Spinal cord (tissue), 10 donors: ENCODE results near the gene SGK2. TPM values are rescaled to one million over a fixed set of nuclear protein-coding genes. Genes with fewer than 3 reads are reported as not detected.

ENCODE experiments used
- DNase-seq, 6 donors: peaks; one replicate each; pipeline versions ENCODE4 v3.0.0 to v3.0.0-alpha.2; 2013 to 2015; ENCODE audit warnings: low spot score in 6 of 6, low read depth in 4 of 6
- H3K27ac ChIP-seq: one replicate; pipeline ENCODE4 v1.5.1; 2013; ENCODE audit warnings: low read depth, low read length, control low read depth
- H3K27me3 ChIP-seq: one replicate; pipeline ENCODE4 v1.6.1; 2013; ENCODE audit warnings: low read length; ENCODE audit not compliant: control insufficient read depth, insufficient read depth
- H3K36me3 ChIP-seq: one replicate; pipeline ENCODE4 v1.6.1; 2013; ENCODE audit warnings: low read length; ENCODE audit not compliant: control insufficient read depth, insufficient read depth
- H3K4me1 ChIP-seq: one replicate; pipeline ENCODE4 v1.6.1; 2013; ENCODE audit warnings: low read length; ENCODE audit not compliant: control insufficient read depth, insufficient read depth
- H3K4me3 ChIP-seq: one replicate; pipeline ENCODE4 v1.5.1; 2013; ENCODE audit warnings: low read depth, low read length, control low read depth
- H3K9me3 ChIP-seq: one replicate; pipeline ENCODE4 v1.6.1; 2013; ENCODE audit warnings: low read length; ENCODE audit not compliant: control insufficient read depth, insufficient read depth
- WGBS: methylation state at CpG from one replicate; pipeline ENCODE4 v1.1.5; 2013; ENCODE audit warnings: missing lambda C conversion rate; ENCODE audit not compliant: insufficient coverage; 5-methylcytosine and 5-hydroxymethylcytosine counted together
- polyA plus RNA-seq, 2 donors: library from polyadenylated mRNA; unstranded; fragments of 120-200 nt; gene quantifications; one replicate each; pipeline ENCODE4 v1.2.1, GENCODE V29; 2013; ENCODE audit not compliant: insufficient read length in 2 of 2
- total RNA-seq, 2 donors: library from RNA; depleted of rRNA in 1 of 2; stranded (reverse); fragments of 120-200 nt in 1 of 2; fragments of >200 nt in 1 of 2; gene quantifications; one replicate each; pipeline versions ENCODE4 v1.2.3 to v1.2.4, GENCODE V29; 2013 to 2014
- donor health status: healthy.

Gene SGK2
- total and polyA plus RNA-seq, 4 donors: 6.4 to 20.7 (median 12.4) TPM

DNA sequence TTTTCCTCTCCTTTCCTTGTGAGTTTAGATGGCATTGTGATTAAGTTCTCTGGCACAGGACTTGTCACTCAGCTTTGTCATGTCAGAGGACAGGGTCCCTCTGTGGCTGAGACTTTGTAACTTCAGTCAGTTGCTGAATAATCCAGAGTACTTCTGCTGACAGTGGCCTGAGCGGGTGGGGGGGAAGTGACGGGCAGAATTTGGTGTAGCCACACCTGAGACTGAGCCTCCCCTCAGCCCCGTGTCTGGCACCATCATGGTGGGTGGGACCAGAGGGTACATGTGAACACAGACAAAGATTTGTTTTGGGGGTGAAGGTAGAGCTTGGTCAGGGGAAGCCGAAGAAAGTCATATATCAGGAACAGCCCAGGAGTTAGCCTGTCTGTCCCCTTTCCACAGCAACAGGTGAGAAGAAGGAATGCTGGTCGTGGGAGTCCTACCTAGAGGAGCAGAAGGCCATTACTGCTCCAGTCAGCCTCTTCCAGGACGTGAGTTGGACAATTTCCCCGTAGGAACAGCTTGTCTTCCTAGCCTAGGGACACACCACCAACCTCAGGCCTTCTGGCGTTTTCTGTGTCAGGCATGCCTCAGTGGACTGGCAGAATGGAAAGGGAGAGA, 30.5 kb upstream of the SGK2 start:
- WGBS: 94% methylated on average over 8 of the region's 8 CpGs
- Histone ChIP-seq H3K9me3 (no peaks in the 10 kb centered on the region), H3K27ac (no peak overlapping the region), H3K27me3 (no peaks in the 10 kb centered on the region), H3K36me3 (peaks cover 23% of the 10 kb centered on the region), H3K4me1 (peaks cover 4% of the 10 kb centered on the region), H3K4me3 (no peak overlapping the region)
- no peak for DNase-seq

DNA sequence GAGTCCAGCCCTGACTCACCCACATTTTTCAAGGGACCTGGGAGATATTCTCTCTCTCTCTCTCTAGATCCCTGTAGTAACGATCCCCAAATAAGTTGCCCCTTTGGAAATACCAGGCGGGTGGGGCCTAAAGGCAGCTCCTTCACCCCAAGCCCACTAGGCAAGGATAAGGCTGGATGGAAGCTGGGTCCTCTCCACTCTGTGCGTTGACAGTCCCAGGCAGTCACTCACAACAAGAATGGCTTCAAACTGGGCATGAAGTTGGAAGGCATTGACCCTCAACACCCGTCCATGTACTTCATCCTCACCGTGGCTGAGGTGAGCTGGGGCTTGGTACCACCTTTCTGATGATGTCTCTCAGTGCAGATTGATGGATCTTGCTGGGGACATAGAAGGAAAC, 29.8 kb upstream of the SGK2 start:
- no peak for DNase-seq
- Histone ChIP-seq H3K36me3 (peaks cover 27% of the 10 kb centered on the region), H3K27me3 (no peaks in the 10 kb centered on the region), H3K27ac (no peak overlapping the region), H3K9me3 (no peaks in the 10 kb centered on the region), H3K4me3 (no peak overlapping the region), H3K4me1 (peaks cover 4% of the 10 kb centered on the region)
- 94% methylated on average over 2 of the region's 5 CpGs for WGBS

DNA sequence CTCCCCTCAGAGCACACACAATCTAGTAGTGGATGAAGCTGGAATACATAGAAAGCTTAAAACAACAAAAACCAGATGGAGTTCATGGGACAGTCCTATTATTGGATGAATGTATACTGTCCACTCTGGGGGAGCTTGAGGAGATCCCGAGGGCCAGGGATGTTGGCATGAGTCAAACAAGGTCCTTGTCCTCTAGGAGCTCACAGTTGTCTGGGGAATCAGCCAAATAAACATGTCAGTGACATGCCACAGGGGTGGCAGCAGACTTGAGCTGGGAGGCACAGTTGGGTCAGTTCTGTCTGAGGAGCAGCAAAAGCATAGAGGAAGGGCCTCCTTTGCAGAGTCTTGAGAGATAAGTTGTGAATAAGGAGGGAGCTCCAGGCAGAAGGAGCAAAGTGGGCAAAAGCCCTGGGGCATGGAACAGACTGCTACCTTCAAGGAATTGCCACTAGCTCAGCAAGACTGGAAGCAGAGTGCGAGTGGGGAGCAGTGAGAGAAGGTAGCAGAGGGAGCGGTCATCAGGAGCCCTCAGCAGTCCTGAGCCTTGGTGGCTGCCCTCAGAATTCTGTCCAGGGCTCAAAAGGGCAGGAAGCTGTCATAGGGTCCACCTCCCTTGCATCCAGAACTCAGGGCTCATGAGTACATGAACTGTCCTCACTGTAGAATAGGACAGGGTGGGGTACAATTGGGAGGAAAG, 29.2 kb upstream of the SGK2 start:
- no peak for DNase-seq
- H3K27me3 ChIP-seq: no peaks in the 10 kb centered on the region
- H3K36me3 ChIP-seq: peaks cover 30% of the 10 kb centered on the region
- H3K4me3 ChIP-seq: no peak overlapping the region
- H3K9me3 ChIP-seq: no peaks in the 10 kb centered on the region
- no peak overlapping the region for H3K27ac ChIP-seq
- H3K4me1 ChIP-seq: peaks cover 4% of the 10 kb centered on the region
- WGBS: 98% methylated on average over 3 of the region's 3 CpGs

GRCh38 chr20:43530321-43531090, 28.3 kb upstream of the SGK2 start:
- WGBS: 85% methylated on average over 13 of the region's 14 CpGs

GRCh38 chr20:43531091-43531443, 27.8 kb upstream of the SGK2 start:
- Histone ChIP-seq H3K27ac (no peak overlapping the region), H3K9me3 (no peaks in the 10 kb centered on the region), H3K36me3 (peaks cover 40% of the 10 kb centered on the region), H3K4me1 (peaks cover 4% of the 10 kb centered on the region), H3K27me3 (no peaks in the 10 kb centered on the region), H3K4me3 (no peak overlapping the region)
- no peak for DNase-seq

More at GRCh38 chr20:43530321-43531090, 28.3 kb upstream of the SGK2 start:
- Histone ChIP-seq H3K36me3 (peaks cover 35% of the 10 kb centered on the region), H3K27me3 (no peaks in the 10 kb centered on the region), H3K4me1 (peaks cover 4% of the 10 kb centered on the region), H3K4me3 (no peak overlapping the region), H3K9me3 (no peaks in the 10 kb centered on the region), H3K27ac (no peak overlapping the region)
- DNase-seq: no peak

DNA sequence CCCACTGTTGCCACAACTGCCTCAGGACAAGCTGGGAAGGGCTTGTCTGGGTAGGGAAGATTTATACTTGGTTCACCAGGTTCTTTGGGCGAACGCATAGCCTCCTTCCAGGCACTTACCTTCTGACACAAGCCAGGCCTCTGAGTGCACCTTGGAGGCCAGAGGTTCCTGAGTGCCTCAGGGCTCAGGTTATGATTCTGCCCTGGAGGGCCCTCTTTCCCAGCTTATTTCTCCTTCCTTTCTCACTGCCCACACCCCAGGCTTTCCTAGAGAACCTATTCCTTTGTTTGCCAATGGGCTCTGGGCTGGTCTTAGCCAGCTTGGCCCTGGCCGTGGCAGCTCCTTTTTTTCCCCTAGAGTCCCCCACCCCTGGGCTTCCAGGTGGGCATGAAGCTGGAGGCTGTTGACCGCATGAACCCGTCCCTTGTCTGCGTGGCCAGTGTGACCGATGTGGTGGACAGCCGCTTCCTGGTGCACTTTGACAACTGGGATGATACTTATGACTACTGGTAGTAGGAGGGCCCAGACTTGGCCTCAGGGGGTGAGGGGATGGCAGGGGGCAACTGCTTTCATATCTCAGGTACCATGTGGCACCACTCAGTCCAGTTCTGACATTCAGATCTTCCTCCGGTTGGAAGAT, 26.3 kb upstream of the SGK2 start:
- no peaks in the 10 kb centered on the region for H3K27me3 ChIP-seq
- H3K9me3 ChIP-seq: no peaks in the 10 kb centered on the region
- H3K4me1 ChIP-seq: peaks cover 4% of the 10 kb centered on the region
- 98% methylated on average over 8 of the region's 9 CpGs for WGBS
- no peak overlapping the region for H3K27ac ChIP-seq
- peaks cover 45% of the 10 kb centered on the region for H3K36me3 ChIP-seq
- no peak for DNase-seq
- H3K4me3 ChIP-seq: no peak overlapping the region

DNA sequence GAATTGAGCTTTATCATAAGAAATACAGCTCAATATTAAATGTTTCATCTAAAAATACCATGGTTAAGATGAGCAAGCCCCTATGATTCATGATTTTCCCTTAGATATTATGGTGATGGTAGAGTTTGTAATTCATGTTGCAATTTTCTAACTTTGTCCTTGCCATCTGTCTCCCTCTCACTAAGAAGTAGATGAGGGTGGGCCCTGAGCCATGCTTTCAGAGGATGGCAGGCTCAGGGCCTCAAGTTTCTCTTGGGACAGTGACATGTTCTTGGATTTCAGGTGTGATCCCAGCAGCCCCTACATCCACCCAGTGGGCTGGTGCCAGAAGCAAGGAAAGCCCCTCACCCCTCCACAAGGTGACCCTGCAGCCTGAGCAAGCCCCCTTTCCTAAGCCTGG, 25.8 kb upstream of the SGK2 start:
- H3K36me3 ChIP-seq: peaks cover 45% of the 10 kb centered on the region
- H3K4me3 ChIP-seq: no peak overlapping the region
- peak in 1 of 6 donors; percentile 39 for DNase-seq
- H3K27ac ChIP-seq: no peak overlapping the region
- H3K4me1 ChIP-seq: peaks cover 4% of the 10 kb centered on the region
- H3K9me3 ChIP-seq: no peaks in the 10 kb centered on the region
- no peaks in the 10 kb centered on the region for H3K27me3 ChIP-seq

DNA sequence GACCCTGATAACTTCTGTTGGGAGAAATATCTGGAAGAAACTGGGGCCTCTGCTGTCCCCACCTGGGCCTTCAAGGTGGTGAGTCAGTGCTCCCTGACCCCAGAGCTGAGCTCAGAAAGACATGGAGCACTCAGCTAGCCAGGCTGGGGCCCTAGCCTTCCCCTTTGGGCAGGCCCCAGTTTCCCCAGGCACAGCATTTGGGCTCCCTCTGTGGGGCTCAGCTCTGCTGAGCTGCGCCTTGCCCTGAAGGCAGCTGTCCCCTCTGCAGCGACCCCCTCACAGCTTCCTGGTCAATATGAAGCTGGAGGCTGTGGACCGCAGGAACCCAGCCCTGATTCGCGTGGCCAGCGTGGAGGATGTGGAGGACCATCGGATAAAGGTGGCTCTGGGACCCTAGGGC, 24.8 kb upstream of the SGK2 start:
- peaks cover 4% of the 10 kb centered on the region for H3K4me1 ChIP-seq
- WGBS: 99% methylated on average over 7 of the region's 7 CpGs
- DNase-seq: no peak

DNA sequence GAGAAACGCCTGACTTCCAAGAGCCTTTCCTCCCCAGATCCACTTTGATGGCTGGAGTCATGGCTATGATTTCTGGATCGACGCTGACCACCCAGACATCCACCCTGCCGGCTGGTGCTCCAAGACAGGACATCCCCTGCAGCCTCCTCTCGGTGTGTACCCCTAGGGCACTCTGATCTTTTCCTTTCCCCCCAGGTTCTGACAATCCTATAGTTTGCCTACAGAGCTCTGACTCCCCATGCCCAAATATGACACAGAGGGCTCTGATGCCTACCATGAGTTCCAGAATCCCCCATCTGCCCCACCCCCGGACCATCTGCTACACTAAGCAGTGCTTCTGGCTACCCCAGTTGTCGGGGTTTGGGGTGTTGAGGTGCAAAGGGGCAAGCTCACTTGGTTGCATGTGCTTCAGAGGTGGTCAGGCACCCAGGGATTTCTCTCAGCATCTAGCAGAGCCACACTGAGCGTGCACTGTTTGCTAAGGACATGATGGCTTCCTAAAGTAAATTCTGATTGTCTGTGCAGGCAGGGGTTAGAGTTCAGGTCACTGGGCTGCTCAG, 24.0 kb upstream of the SGK2 start:
- no peak for DNase-seq
- WGBS: 92% methylated on average over 7 of the region's 8 CpGs
- H3K9me3 ChIP-seq: no peaks in the 10 kb centered on the region
- no peak overlapping the region for H3K4me3 ChIP-seq
- no peak overlapping the region for H3K27ac ChIP-seq
- H3K36me3 ChIP-seq: peaks cover 48% of the 10 kb centered on the region
- H3K27me3 ChIP-seq: no peaks in the 10 kb centered on the region
- H3K4me1 ChIP-seq: peaks cover 4% of the 10 kb centered on the region

More for the DNA sequence above, 24.8 kb upstream of the SGK2 start:
- peaks cover 44% of the 10 kb centered on the region for H3K36me3 ChIP-seq
- H3K4me3 ChIP-seq: no peak overlapping the region
- no peaks in the 10 kb centered on the region for H3K27me3 ChIP-seq
- H3K9me3 ChIP-seq: no peaks in the 10 kb centered on the region
- H3K27ac ChIP-seq: no peak overlapping the region
